Activated naive CD8-positive, alpha-beta T cell treated with anti-CD3 and anti-CD28 coated beads for 36 hours (primary cell): Measurements from ENCODE around the gene DNAH7. TPM values are rescaled to one million over a fixed set of nuclear protein-coding genes. Genes with fewer than 3 reads are reported as not detected.

Experiments used
- DNase-seq: peaks from one replicate; pipeline ENCODE4 v3.0.0; 2021
- H3K27ac Mint-ChIP-seq: one replicate; pipeline ENCODE4 v1.8.0; 2022; ENCODE audit warnings: mild to moderate bottlenecking, moderate library complexity, mixed read lengths
- H3K27me3 Mint-ChIP-seq: one replicate; pipeline ENCODE4 v1.8.0; 2022; ENCODE audit warnings: mild to moderate bottlenecking, mixed read lengths
- H3K36me3 Mint-ChIP-seq: one replicate; pipeline ENCODE4 v1.8.0; 2021; ENCODE audit warnings: mild to moderate bottlenecking, mixed read lengths
- H3K4me1 Mint-ChIP-seq: one replicate; pipeline ENCODE4 v1.8.0; 2021; ENCODE audit warnings: mixed read lengths
- H3K4me3 Mint-ChIP-seq: one replicate; pipeline ENCODE4 v1.8.0; 2022; ENCODE audit warnings: mild to moderate bottlenecking, moderate library complexity, mixed read lengths
- H3K9me3 Mint-ChIP-seq: one replicate; pipeline ENCODE4 v1.8.0; 2022; ENCODE audit warnings: mixed read lengths
- total RNA-seq, 2 experiments: library from RNA; stranded (reverse); gene quantifications; one replicate each; pipeline ENCODE4 v1.2.3, GENCODE V29; 2021

Gene DNAH7
- total RNA-seq, 2 experiments from 2014 or later = 0.18 TPM; not detected in 1

DNA sequence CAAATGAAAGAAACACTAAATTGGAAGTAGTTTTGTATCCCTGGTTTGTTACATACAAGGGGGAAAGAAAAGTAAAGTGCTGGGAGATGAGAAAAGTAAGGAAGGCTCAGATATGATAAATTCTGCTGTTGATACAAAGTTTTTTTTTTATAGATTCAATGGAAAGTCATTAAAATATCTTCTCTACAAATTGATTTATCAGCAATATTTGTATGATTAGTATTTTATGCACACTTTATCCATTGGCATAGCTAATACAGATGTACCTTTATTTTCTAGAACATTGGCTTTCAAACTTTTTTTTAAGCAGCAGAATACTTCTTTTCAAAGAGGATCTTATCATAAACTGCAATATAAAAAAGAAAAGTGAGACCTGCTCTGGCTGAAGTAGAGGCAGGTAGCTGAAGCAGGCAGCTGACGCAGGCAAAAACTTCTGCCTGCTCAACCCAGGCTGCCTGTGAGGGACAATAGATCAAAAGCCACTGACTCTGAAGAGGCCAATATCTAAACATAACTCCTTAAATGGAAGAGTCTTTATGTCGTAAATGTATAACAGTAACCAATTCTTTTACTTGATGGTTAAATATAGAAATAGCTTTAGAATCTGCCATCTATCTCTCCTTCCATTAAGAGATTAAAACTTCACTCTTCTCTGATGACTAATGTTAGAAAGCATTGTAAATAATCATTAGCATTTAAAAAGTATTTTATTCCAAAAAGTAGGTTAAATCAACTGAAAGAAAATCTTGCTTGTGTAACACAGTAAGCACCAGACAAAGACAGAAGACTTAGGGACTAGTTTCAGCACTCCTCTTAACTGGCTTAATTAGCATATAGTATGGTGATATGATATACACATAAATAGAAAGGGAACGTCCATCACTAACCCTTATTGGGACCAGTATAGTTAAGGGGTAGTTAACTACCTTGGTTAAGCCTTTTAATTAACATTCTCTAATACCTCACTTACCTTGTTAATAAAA is 237.4 kb downstream of the DNAH7 start:
- no peak for DNase-seq
- H3K4me3 Mint-ChIP-seq = no peak overlapping the region
- no peaks in the 10 kb centered on the region for H3K27me3 Mint-ChIP-seq
- no peak overlapping the region for H3K27ac Mint-ChIP-seq
- no peaks in the 10 kb centered on the region for H3K36me3 Mint-ChIP-seq
- no peaks in the 10 kb centered on the region for H3K4me1 Mint-ChIP-seq
- H3K9me3 Mint-ChIP-seq = no peaks in the 10 kb centered on the region

GRCh38 chr2:195824478-195824877 is 244.2 kb downstream of the DNAH7 start:
- H3K9me3 Mint-ChIP-seq = no peaks in the 10 kb centered on the region
- no peak for DNase-seq
- no peaks in the 10 kb centered on the region for H3K36me3 Mint-ChIP-seq
- no peak overlapping the region for H3K27ac Mint-ChIP-seq
- no peak overlapping the region for H3K4me3 Mint-ChIP-seq
- no peaks in the 10 kb centered on the region for H3K27me3 Mint-ChIP-seq
- H3K4me1 Mint-ChIP-seq = peaks cover 10% of the 10 kb centered on the region

- H3K4me1 Mint-ChIP-seq = peaks cover 10% of the 10 kb centered on the region
- H3K9me3 Mint-ChIP-seq = no peaks in the 10 kb centered on the region
- H3K4me3 Mint-ChIP-seq = no peak overlapping the region
- DNase-seq = no peak
- no peaks in the 10 kb centered on the region for H3K27me3 Mint-ChIP-seq
- H3K36me3 Mint-ChIP-seq = no peaks in the 10 kb centered on the region
- no peak overlapping the region for H3K27ac Mint-ChIP-seq
These were observed 245.4 kb downstream of the DNAH7 start for GRCh38 chr2:195823206-195823605.

GRCh38 chr2:195821566-195821932 is 247.1 kb downstream of the DNAH7 start:
- H3K9me3 Mint-ChIP-seq = no peaks in the 10 kb centered on the region

GRCh38 chr2:195820867-195821565 is 247.6 kb downstream of the DNAH7 start:
- peaks cover 10% of the 10 kb centered on the region for H3K4me1 Mint-ChIP-seq
- peak overlapping the region; percentile 68 for H3K27ac Mint-ChIP-seq
- H3K4me3 Mint-ChIP-seq = no peak overlapping the region
- H3K36me3 Mint-ChIP-seq = no peaks in the 10 kb centered on the region
- H3K9me3 Mint-ChIP-seq = no peaks in the 10 kb centered on the region
- DNase-seq = no peak
- H3K27me3 Mint-ChIP-seq = no peaks in the 10 kb centered on the region

More at GRCh38 chr2:195821566-195821932, 247.1 kb downstream of the DNAH7 start:
- no peak overlapping the region for H3K4me3 Mint-ChIP-seq
- no peaks in the 10 kb centered on the region for H3K27me3 Mint-ChIP-seq
- no peaks in the 10 kb centered on the region for H3K36me3 Mint-ChIP-seq
- peaks cover 10% of the 10 kb centered on the region for H3K4me1 Mint-ChIP-seq
- no peak overlapping the region for H3K27ac Mint-ChIP-seq
- no peak for DNase-seq

GRCh38 chr2:195820373-195820772 is 248.3 kb downstream of the DNAH7 start:
- H3K9me3 Mint-ChIP-seq = no peaks in the 10 kb centered on the region
- no peaks in the 10 kb centered on the region for H3K36me3 Mint-ChIP-seq
- no peak overlapping the region for H3K4me3 Mint-ChIP-seq
- H3K27me3 Mint-ChIP-seq = no peaks in the 10 kb centered on the region
- DNase-seq = no peak
- peak overlapping the region; percentile 68 for H3K27ac Mint-ChIP-seq
- H3K4me1 Mint-ChIP-seq = peaks cover 10% of the 10 kb centered on the region

GRCh38 chr2:195819276-195819675 is 249.4 kb downstream of the DNAH7 start:
- no peaks in the 10 kb centered on the region for H3K36me3 Mint-ChIP-seq

GRCh38 chr2:195818526-195818925 is 250.1 kb downstream of the DNAH7 start:
- Mint-ChIP-seq H3K4me1 (peaks cover 10% of the 10 kb centered on the region), H3K27ac (no peak overlapping the region), H3K36me3 (no peaks in the 10 kb centered on the region), H3K4me3 (no peak overlapping the region), H3K27me3 (no peaks in the 10 kb centered on the region), H3K9me3 (no peaks in the 10 kb centered on the region)
- DNase-seq = no peak

More at GRCh38 chr2:195819276-195819675, 249.4 kb downstream of the DNAH7 start:
- H3K27me3 Mint-ChIP-seq = no peaks in the 10 kb centered on the region
- H3K4me3 Mint-ChIP-seq = no peak overlapping the region
- peaks cover 10% of the 10 kb centered on the region for H3K4me1 Mint-ChIP-seq
- no peak overlapping the region for H3K27ac Mint-ChIP-seq
- DNase-seq = no peak
- H3K9me3 Mint-ChIP-seq = no peaks in the 10 kb centered on the region

DNA sequence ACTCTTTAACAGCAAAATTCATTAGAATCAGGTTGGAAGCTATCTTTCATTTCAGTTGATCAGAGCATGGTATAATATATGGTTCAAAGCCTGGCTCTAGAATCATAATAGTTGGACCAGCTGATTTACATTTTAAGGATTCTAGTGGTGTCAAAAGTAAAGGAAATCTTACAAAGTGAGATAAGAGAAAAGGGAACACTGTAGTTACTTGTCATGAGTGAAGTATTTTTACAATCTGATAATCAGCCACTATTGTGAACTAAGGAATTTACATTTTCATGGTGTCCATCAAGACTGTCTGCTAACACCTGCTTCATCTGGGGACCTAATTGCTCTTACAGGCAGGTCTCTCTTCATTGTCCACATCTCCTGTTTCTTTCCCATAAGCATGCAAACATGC is 250.5 kb downstream of the DNAH7 start:
- DNase-seq = no peak
- Mint-ChIP-seq H3K9me3 (no peaks in the 10 kb centered on the region), H3K27me3 (no peaks in the 10 kb centered on the region), H3K27ac (no peak overlapping the region), H3K4me3 (no peak overlapping the region), H3K4me1 (peaks cover 10% of the 10 kb centered on the region), H3K36me3 (no peaks in the 10 kb centered on the region)

- H3K27ac Mint-ChIP-seq = no peak overlapping the region
- H3K27me3 Mint-ChIP-seq = no peaks in the 10 kb centered on the region
- H3K4me3 Mint-ChIP-seq = no peak overlapping the region
- no peaks in the 10 kb centered on the region for H3K9me3 Mint-ChIP-seq
- no peak for DNase-seq
- H3K4me1 Mint-ChIP-seq = no peaks in the 10 kb centered on the region
- no peaks in the 10 kb centered on the region for H3K36me3 Mint-ChIP-seq
These were observed 253.6 kb downstream of the DNAH7 start for GRCh38 chr2:195815083-195815482.

DNA sequence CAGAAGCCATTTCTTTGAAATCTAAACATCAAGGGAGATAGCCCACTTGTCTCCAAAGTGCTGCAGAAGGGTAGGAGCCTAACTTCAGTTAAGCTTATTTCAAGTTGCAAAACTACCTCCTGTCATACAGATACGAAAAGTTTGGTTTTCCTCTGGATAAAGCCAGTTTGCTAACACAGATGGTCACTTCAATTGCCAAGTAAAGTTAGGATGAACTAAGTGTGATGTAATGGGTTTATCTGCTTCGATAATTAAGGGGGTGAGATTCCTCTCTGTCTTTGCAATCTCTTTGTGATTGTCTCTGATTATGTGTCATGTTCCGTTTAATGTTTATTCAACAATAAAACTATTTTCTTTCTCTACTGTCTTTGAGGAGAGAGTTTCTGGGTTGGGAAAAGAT is 255.2 kb downstream of the DNAH7 start:
- Mint-ChIP-seq H3K27ac (no peak overlapping the region), H3K4me1 (no peaks in the 10 kb centered on the region), H3K9me3 (no peaks in the 10 kb centered on the region), H3K4me3 (no peak overlapping the region), H3K27me3 (no peaks in the 10 kb centered on the region), H3K36me3 (no peaks in the 10 kb centered on the region)
- no peak for DNase-seq

GRCh38 chr2:195810340-195811098 is 258.1 kb downstream of the DNAH7 start:
- no peak overlapping the region for H3K27ac Mint-ChIP-seq
- H3K4me1 Mint-ChIP-seq = no peaks in the 10 kb centered on the region
- H3K27me3 Mint-ChIP-seq = no peaks in the 10 kb centered on the region
- H3K36me3 Mint-ChIP-seq = no peaks in the 10 kb centered on the region
- H3K4me3 Mint-ChIP-seq = no peak overlapping the region
- no peak for DNase-seq
- H3K9me3 Mint-ChIP-seq = no peaks in the 10 kb centered on the region

DNA sequence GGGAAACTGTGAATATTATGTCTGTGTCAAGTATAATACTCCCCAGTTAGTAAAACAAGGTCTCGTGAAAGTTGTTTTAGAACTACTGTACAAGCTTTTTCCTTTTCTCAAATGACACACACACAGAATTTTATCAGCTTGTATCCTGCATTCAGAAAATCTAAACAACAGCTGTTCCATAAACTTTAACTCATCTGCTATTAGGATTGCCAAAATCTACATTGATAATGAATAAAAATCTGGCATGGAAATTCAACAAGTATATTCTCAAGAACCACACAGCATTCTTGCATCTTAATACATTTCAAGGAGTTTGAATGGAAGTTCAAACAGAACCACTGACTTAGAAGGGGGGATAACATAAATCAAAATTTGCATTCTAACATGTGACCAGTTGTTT is 260.4 kb downstream of the DNAH7 start:
- Mint-ChIP-seq H3K36me3 (no peaks in the 10 kb centered on the region), H3K27me3 (no peaks in the 10 kb centered on the region), H3K27ac (no peak overlapping the region), H3K4me1 (no peaks in the 10 kb centered on the region), H3K4me3 (no peak overlapping the region), H3K9me3 (no peaks in the 10 kb centered on the region)
- no peak for DNase-seq

- no peaks in the 10 kb centered on the region for H3K36me3 Mint-ChIP-seq
- H3K27ac Mint-ChIP-seq = no peak overlapping the region
- H3K9me3 Mint-ChIP-seq = no peaks in the 10 kb centered on the region
- no peak for DNase-seq
- H3K27me3 Mint-ChIP-seq = no peaks in the 10 kb centered on the region
- H3K4me3 Mint-ChIP-seq = no peak overlapping the region
- H3K4me1 Mint-ChIP-seq = no peaks in the 10 kb centered on the region
These were observed 263.2 kb downstream of the DNAH7 start for GRCh38 chr2:195805283-195805976.
